Upper lobe of left lung (tissue), 4 donors: Measurements from ENCODE around the gene GABRB1.

Experiments
- EP300 ChIP-seq, 4 donors: sonication (generic); formaldehyde crosslinking; IDR thresholded peaks; one replicate each; pipeline ENCODE4 v1.5.1; 2017; ENCODE audit warnings: antibody characterized with exemption in 4 of 4, control low read depth in 2 of 4
- TF ChIP-seq, protein P1 (sequence below), 6 experiments: fragments of 450-650 bp in 4 of 6; fragments of 200-600 bp in 2 of 6; sonication (generic) in 2 of 6; IDR thresholded peaks; one replicate each; pipeline ENCODE4 v1.5.1; 2016 to 2019; ENCODE audit warnings: antibody characterized with exemption in 6 of 6

GRCh38 chr4:47473141-47473750, 441.9 kb downstream of the GABRB1 start:
- TF ChIP-seq EP300 (IDR thresholded peaks at IDR 0.05) = no peak
- TF ChIP-seq, protein P1, sequence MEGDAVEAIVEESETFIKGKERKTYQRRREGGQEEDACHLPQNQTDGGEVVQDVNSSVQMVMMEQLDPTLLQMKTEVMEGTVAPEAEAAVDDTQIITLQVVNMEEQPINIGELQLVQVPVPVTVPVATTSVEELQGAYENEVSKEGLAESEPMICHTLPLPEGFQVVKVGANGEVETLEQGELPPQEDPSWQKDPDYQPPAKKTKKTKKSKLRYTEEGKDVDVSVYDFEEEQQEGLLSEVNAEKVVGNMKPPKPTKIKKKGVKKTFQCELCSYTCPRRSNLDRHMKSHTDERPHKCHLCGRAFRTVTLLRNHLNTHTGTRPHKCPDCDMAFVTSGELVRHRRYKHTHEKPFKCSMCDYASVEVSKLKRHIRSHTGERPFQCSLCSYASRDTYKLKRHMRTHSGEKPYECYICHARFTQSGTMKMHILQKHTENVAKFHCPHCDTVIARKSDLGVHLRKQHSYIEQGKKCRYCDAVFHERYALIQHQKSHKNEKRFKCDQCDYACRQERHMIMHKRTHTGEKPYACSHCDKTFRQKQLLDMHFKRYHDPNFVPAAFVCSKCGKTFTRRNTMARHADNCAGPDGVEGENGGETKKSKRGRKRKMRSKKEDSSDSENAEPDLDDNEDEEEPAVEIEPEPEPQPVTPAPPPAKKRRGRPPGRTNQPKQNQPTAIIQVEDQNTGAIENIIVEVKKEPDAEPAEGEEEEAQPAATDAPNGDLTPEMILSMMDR (IDR thresholded peaks at IDR 0.05) = no peak
